Panc1 (cell line): ENCODE data around the gene FBXL16.

Source experiments
- CTCF ChIP-seq: fragments of 450-650 bp; IDR thresholded peaks from 2 replicates; pipeline ENCODE4 v1.5.1; 2017; ENCODE audit warnings: mild to moderate bottlenecking
- POLR2AphosphoS5 ChIP-seq: IDR thresholded peaks from 2 replicates; pipeline ENCODE4 v1.6.1; 2012; ENCODE audit warnings: mild to moderate bottlenecking, low read depth, low read length, moderate library complexity
- REST ChIP-seq, 2 experiments: IDR thresholded peaks; 2 replicates each; pipeline ENCODE4 v1.6.1; 2011 to 2012; ENCODE audit warnings: low read depth in 2 of 2, control low read depth in 1 of 2, low read length in 1 of 2, mild to moderate bottlenecking in 1 of 2, moderate library complexity in 1 of 2; ENCODE audit not compliant: insufficient read depth in 1 of 2
- SIN3A ChIP-seq: IDR thresholded peaks from 2 replicates; pipeline ENCODE4 v1.6.1; 2012; ENCODE audit warnings: low read depth, mild to moderate bottlenecking, low read length, moderate library complexity, borderline replicate concordance; ENCODE audit not compliant: insufficient read depth
- TCF7L2 ChIP-seq: IDR thresholded peaks from 2 replicates; pipeline ENCODE4 v1.6.1; 2011; ENCODE audit warnings: mild to moderate bottlenecking, low read depth, low read length, inconsistent platforms

GRCh38 chr16:648781-649589, 56.6 kb downstream of the FBXL16 start, which contains the start of gene WDR90:
- TF ChIP-seq CTCF, result no peak
- peak; percentile 98 for TF ChIP-seq SIN3A
- TF ChIP-seq REST (IDR thresholded peaks at IDR 0.05; ENCODE audit: insufficient read depth in 1 of 2, low read depth in 2 of 2, low read length in 1 of 2), result 0 out of 4 replicates have a peak, but pooled peaks of 1 of the 2 experiments have one; percentile 10
- TF ChIP-seq POLR2AphosphoS5, result no peak; the same call in 1 of the 2 replicates
- no peak for TF ChIP-seq TCF7L2
